C4-2B (cell line): ENCODE data around the gene PCDH9.

Experiments used
- ZFX ChIP-seq: fragments of 450-650 bp; IDR thresholded peaks from 2 replicates; pipeline ENCODE4 v1.6.1; 2017
- TF ChIP-seq, protein P1 (sequence below): fragments of 450-650 bp; conservative IDR thresholded peaks from 2 replicates; pipeline ENCODE4 v1.5.1; 2017; ENCODE audit warnings: mild to moderate bottlenecking

- TF ChIP-seq, protein P1, sequence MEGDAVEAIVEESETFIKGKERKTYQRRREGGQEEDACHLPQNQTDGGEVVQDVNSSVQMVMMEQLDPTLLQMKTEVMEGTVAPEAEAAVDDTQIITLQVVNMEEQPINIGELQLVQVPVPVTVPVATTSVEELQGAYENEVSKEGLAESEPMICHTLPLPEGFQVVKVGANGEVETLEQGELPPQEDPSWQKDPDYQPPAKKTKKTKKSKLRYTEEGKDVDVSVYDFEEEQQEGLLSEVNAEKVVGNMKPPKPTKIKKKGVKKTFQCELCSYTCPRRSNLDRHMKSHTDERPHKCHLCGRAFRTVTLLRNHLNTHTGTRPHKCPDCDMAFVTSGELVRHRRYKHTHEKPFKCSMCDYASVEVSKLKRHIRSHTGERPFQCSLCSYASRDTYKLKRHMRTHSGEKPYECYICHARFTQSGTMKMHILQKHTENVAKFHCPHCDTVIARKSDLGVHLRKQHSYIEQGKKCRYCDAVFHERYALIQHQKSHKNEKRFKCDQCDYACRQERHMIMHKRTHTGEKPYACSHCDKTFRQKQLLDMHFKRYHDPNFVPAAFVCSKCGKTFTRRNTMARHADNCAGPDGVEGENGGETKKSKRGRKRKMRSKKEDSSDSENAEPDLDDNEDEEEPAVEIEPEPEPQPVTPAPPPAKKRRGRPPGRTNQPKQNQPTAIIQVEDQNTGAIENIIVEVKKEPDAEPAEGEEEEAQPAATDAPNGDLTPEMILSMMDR = 0 out of 2 replicates have a peak, but pooled peaks have one; percentile 3
- no peak for TF ChIP-seq ZFX
These were observed 152.1 kb downstream of the PCDH9 start for GRCh38 chr13:67078062-67078461.
